HG03097 (cell line): ENCODE data around the gene PLPPR1.

Source experiments
- ATAC-seq: cut with Tn5 transposase; IDR thresholded peaks from one replicate; pipeline ENCODE4 v1.9.1; 2021; ENCODE audit not compliant: unreplicated experiment, low FRiP score

Gene PLPPR1

DNA sequence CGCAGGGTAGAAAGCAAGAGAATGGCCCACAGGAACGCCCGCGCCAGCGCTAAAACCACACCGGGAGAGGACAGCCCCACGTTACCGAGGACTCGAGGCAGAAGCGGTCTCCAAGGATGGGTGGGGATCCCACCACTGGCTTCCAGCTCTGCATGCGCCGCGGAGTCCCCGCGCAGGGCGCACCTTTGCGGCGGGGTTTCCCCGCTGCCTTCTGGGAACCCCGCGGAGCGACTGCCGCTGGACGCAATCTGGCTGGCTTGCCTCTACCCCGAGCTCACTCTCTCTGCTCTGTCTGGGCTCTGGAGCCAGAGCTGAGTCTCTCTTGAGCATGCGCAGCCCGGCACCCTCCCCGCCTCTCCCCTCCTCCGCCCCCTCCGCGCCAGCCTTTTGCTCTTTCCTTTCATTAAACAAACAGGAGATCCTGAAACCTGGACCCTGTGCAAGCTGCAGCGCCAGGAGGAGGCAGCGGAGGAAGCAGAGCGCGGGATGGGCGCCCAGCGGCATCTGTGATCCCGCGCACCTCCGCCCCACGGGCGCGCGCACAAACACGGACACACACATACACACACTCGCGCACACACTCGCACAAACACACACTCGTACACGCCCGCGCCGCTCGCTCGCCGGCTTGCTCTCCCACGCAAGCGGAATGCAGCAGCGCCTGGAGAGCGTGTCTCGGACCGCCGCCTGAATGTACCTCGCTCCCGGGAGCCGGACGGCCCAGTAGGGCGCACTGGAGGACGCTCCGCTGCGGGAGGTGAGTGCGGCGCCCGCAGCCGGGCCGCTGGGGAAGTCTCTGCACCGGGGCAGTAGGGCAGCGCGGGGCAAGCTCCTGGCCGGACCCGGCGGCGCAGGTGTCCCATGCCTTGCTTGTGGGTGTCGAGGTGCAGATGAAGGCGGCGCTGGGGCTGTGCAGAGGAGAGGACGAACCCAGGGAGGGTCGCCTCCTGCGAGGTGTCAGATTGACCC is at the start of gene PLPPR1:
TSS of gene PLPPR1 (plus strand) at position 382 of the 969 bp plus-strand sequence.
- no peak for ATAC-seq

DNA sequence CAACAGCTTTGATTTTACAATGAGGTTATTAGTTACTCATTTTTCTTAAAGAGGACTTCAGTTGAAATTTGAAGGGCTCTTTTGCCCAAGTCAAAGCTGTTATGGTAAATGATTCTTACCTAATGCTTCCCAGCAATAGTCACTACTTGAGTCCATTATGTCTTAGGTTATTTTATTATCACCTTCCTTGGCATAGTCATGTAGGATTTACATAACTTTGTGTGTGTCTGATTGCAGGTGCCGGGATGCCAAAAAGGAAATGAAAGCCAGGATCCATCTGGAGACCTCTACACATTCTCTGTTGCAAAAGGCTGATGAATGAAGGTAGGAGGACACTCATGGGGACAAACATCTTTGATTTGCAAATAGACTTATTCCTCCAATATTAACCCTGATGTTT is 38.8 kb upstream of the PLPPR1 start:
- no peak for ATAC-seq

DNA sequence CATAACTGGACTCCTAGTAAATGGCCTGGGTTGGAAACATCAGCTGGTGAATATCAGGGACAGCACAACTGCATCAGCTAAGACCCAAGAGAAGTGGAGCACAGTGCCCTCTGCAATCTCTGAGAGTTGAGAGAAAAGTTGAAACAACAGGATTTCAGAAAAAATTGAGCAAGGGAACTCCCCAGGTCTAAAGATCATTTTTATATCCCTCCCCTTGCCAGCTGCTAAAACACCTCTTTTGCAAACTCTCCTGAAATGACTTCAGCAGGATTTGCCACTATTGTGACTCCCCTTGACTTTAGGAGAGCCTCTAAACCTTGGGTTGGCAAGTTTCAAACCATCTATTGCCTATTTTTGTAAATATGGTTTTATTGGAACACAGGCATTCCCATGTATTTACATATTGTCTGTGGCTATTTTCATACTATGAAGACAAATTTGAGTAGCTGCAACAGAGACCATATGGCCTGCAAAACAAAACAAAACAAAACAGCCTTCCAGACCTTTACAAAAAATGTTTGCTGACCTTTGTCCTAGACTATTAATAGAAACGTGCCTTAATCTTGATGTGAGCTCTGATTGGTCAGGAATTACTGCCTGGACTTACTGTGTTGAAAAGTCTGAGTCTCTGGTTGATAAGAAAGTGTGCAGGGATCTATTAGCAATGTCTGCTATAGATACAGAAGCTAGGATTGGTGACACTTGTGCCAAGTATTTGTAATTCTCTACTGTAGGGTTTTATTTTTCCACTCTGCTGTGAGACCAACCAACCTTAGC is 37.7 kb upstream of the PLPPR1 start:
- no peak for ATAC-seq

DNA sequence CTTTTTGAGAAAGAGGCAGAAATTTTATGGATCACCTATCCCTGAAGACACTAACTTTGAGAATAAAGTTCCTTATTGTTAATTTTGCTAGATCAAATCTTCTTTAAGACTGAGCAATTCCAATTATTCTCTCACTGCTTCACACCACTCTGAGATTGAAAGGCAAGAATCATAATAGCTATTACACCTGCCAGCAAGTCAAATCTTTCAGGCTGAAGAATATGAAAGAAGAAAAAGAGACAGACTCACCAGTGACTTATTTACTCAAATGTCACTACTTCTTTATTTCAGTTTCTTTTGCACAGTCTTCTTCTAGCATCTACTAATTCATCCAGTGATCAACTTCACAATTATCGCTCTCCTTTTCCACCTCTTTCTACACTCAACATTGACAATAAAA is 35.9 kb upstream of the PLPPR1 start:
- no peak for ATAC-seq

DNA sequence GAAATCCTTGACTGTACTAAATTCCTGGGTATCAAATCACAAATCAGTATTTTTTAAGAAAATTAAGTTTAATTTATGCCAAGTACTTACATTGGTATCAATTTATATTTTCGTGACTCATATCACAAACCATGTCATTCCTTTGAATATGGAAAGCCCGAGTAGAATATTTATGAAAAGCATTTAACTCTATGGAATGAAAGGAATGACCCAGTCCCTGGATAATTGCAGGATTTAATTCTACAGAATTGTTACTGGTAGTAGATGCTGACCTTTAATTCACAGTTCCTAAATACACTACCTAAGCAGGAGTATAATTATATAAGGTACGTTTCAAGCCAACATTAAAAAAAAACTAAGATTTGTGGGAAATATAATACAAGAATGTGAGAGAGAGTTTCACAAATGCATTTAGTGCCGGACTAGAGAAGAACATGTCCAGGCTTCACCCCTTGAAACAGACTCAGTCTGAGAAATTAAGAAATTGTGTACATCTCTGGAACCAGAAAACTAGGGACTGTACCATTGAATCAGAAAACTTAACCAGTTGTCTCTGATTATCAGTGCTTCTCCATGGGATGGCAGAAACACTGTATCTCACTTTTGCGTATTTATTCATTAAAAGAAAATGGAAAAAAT is 28.5 kb upstream of the PLPPR1 start:
- ATAC-seq = no peak

DNA sequence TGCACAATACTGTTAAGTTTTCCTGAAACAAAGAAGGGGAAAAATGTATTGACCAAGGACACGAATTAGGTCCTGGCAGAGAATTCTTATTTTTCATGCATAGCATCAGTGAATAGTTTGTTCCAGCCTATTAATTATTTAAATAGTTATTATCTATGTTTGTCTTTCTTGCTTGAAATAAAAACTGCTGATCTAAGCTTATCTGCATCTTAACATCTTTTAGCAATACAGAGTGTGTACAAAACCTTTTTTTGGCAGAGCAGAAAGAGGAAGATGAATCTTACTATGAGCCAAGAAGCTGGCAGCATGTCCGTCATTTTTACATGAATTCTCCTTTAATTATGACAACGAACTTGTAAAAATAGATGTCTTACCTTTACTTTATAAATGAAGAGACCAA is 23.3 kb upstream of the PLPPR1 start:
- no peak for ATAC-seq

DNA sequence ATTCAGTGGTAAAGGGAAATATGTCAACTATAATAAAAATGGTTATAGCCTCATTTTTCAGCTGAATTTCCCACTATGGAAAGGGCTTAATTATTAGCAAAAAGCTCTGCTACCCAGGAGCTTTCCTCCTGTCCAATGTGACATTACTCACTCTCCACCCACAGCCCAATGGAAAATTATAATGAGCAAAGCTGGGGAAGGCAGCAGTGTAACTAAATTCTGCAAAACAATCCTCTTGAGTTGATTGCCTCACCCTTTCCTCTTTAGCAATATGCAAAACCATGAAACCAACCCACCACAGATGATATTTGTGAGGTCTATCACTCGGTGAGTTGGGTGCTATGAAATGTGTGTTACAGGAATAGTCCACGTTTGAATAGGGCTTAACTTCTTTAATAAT is 14.0 kb upstream of the PLPPR1 start:
- ATAC-seq = no peak

DNA sequence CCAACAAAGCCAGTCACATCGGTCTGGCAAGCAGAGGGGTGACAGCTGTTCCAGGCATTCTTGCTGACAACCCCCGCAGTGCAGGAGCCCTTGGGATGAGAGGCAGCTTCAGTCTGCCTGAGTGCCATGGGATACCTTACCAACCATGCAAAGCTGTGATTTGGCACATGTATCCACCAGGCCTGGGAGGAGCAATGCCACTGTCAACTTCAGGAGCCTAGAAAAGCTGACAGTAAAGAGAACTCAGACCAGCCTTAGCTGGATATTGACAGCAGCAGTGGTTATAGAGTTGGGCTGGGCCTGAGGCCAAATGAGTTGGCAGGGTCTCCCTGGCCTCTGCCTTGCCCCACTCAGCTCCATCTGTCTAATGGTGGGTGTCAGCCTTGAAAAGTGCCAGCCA is 10.1 kb upstream of the PLPPR1 start:
- ATAC-seq = no peak

DNA sequence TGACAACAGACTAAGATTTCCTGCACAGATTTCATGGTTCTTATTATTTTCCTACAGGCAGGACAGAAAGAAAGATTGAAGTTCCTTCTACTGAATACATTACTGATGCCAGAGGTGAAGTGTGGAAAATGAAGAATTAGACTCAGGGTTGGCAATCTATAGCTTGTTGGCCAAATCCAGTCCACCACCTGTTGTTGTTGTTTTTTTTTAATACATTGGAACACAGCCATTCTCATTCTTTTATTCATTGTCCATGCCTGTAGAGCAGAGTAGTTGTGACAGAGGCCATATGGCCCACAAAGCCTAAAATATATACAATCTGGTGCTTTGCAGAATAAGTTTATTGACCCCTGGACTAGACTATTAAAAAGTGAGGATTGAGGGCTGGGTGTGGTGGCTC is 5.8 kb upstream of the PLPPR1 start:
- no peak for ATAC-seq

DNA sequence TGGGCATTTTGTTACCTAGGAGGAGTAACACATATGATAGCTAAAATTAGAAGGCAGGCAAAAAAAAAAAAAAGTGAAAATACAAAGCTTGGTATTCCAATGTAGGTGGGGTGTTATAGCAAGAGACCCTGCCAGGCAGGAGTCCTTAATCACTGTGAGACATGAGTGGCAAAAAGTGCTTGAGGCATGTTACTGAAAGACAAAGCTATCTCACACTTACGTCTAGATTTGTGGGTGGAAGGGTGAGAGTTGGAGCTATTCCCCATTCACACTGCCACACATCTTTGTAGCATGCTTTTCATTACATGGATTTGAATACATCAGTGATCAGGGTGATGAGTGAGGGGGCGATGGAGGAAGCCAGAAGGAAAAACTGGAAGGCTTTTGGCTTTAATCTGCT is 2.6 kb upstream of the PLPPR1 start:
- no peak for ATAC-seq

DNA sequence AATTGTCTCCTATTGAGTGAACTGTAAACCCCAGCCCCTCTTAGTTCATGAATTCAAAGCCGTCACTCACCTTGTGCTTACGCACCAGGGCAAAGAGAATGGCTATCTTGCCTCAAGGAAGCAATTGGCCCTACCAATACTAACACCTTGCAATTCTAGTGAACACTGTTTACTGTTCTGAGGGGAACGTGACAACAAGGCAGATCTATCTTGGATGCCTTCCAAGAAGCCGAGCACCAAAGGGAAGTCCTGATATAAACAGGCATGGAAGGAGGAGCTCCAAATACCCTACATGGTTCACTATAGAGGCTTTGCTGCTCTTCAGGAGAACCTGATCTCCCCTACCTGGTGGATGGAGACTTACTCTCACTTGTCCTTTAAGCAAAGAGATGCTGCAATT is 1.7 kb upstream of the PLPPR1 start:
- ATAC-seq = no peak

DNA sequence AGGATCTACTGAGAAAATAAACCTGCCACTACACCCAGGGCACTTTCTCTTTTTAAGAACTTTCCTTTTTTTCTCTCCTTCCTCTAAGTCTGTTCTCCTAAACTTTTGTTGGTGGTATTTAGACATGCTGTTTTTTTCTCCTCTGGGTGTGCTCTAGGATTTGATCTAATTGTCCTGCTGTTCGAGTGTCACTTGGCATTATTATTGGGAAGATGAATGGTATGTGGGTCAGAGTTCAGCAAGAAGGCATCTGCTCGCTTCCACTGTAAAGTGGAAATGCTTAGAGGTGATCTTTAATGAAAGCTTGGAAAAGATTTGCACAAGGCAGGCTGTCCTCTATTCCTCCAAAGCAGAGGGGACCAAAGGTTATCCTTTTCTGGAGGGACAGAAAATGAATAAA is 1.3 kb upstream of the PLPPR1 start:
- ATAC-seq = no peak

DNA sequence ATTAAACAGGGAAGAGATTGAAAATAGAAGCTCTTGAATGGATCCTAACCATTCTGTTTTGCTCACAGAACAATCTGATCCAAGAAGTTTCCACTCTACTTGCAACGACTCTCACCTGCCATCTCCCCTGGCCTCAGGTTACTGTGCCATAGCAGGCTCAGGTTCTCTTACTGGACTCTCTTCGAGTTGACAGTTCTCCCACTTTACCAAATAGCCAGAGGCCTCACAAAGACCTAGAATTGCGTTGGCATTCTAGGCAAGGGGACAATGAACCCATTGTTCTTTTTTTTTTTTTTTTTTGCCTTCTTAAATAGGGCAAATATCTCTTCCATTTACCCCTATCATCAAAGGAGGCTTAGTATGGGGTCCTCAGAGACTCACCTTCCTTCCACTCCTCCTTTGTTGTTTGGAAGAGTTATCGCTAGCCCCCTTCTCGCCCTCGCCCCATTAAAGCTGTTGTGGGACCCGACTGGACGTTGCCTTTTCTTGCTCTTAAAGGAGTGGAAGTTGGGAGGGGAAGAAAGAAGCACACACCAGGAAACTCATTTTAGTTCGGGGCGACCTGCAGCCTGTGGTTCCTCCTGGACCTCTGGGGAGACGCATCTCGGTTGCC is 688 bp upstream of the PLPPR1 start:
- no peak for ATAC-seq

DNA sequence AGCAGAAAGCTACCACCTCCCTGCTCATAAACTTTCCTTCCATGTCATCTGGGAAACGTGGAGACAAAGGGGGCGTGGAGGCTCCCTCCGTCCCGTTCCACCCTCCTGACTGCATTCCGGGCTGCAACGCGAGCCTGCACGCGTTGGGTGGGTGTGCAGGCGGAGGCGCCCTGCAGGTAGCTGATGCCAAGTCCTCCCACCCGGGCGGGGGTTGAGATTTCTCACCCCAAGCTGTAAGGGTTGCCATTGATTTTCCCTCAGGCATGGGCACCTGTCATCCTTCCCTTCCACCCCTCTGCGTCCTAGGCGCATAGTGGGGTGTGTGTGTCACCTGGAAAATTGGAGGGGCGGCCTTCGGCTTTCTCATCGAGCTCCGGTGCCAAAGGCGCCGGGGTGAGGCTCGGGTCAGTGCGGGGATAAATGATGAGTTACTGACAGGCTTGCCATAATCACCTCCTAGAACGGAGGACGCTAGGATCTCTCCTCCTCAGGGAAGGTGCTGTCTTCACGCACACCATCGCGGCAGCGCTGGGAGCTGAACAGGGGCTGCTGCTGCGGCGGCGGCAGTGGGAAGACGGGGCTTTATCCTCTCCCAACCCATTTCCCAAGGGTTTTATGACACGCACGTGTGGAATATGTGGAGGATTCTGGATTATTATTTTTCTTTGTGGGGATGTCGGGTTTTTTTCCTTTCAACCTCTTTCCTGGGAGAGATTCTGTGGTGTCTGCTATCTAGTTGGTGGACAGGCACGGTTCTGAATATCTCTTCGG is 973 bp downstream of the PLPPR1 start:
- ATAC-seq = no peak

DNA sequence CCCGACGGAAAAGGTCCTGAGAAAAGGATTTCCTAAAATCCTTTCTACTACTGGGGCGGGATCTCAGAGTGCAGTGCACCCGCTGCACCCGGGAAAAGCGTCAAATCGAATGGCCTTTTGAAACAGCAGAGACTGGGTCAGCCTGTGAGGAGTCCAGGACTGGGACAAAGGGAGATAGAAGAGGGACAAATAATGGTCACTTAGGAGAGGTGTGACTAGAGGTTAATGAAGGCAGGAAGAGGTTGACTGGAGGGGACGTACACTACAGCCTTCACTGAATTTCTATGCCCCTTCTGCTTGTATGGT is 1.5 kb downstream of the PLPPR1 start:
- ATAC-seq = no peak

DNA sequence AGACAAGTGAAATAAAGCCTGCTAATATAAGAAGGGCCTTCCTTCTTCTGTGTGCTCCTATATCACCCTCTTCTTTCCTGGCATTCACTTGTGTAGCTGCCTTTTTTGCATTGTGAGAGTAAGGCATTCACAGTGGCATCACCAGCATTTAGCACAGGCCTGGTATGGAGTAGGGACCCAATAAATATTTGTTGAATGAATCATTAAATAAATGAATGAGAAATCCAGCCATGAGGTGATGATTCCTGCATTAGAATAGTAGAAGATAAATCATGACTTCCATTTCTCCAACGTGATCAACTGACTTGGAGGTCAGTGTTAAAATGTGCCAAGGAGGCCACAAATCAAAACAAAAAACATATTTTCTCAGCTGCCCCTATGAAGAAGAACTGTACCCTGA is 3.9 kb downstream of the PLPPR1 start:
- ATAC-seq = no peak

DNA sequence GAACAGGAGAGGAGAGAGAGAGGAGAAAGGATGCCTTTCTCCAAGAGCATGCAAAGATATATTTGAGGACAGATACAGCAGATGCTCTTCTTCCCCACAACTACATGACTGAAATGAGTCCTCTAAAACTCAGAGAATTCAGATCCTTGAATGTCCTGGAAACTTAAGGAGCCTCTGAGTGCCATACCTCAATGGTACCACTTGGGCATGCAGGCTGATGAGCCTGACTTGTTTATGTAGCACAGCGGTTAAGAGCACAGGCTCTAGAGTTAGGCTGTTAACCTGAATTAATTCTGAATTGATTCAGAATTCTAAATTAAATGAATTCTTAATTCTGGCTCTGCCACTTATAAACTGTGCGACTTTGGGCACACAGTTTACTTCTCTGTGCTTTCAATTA is 5.7 kb downstream of the PLPPR1 start:
- ATAC-seq = no peak

DNA sequence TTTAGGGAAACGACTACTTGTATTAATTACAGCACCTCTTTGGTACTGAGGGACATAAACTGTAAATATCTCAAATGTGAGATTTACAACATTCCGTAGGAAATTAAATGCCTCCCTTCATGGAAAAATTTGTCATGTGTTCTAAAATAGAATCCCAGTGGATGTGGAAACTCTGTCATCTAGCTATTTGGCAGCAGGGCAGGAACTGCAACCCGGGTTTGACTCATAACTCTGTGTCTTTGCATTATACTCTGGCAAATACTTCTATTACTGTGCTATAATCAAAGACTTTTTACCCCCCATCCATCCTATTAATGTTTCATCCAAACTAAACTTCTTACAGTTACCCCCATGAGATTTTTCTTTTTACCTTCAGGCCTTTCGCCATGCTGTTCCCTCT is 6.6 kb downstream of the PLPPR1 start:
- ATAC-seq = no peak

DNA sequence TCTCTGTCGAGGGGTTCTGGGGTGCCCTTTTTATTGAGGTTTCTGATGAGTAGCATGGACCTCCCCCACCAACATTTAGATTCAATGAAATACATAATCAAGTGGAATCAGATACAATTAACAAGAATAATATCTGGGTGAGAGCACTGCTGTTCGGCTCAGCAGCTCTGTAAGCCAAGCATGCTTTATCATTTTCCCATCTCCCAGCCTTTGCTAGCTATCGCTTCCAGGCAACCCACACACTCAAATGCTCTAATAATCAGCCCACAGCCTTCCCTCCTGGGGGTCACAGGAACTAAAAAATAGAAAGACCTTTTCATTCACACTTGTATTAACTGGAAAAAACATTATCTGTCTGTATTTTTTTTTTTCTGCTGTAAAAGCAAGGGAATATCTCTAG is 8.9 kb downstream of the PLPPR1 start:
- no peak for ATAC-seq

DNA sequence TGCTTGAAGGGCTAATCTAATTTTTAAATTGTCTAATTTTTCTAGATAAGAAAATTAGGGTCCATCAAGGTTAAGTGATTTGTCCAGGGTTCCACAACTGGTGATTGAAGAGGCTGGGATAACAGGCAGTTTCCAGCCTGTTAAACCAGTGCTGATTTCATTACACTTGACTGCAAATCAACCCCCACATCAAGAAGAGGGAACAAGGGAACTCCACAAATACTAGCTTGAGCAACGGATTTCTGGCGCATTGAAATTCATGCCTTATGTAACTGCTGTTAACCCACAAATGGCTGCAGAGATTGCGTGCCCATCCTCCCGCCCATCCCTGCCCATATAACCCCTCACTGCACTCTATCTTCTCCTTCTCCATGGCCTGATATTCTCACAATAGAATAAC is 10.0 kb downstream of the PLPPR1 start:
- no peak for ATAC-seq
